Dendritic cell treated with granulocyte-macrophage colony-stimulating factor and Interleukin-4, amounts not matched to agents 40 ng/mL and 50 ng/mL, for 4 days (primary cell): ENCODE results near the gene GRIPAP1.

ENCODE experiments used
- H3K27ac Mint-ChIP-seq: one replicate; pipeline ENCODE4 v1.8.0; 2022; ENCODE audit warnings: mild to moderate bottlenecking, mixed read lengths
- H3K27me3 Mint-ChIP-seq: one replicate; pipeline ENCODE4 v1.8.0; 2022; ENCODE audit warnings: mild to moderate bottlenecking, mixed read lengths
- H3K36me3 Mint-ChIP-seq: one replicate; pipeline ENCODE4 v1.8.0; 2022; ENCODE audit warnings: low read depth, mixed read lengths
- H3K4me1 Mint-ChIP-seq: one replicate; pipeline ENCODE4 v1.8.0; 2022; ENCODE audit warnings: low read depth, mixed read lengths
- H3K4me3 Mint-ChIP-seq: one replicate; pipeline ENCODE4 v1.8.0; 2022; ENCODE audit warnings: mild to moderate bottlenecking, moderate library complexity, mixed read lengths
- H3K9me3 Mint-ChIP-seq: one replicate; pipeline ENCODE4 v1.8.0; 2022; ENCODE audit warnings: mixed read lengths
- intact Hi-C: fragments of 100-400 bp; cut with micrococcal nuclease; formaldehyde crosslinking; loops from one replicate; pipeline ENCODE4 v1.15.0; 2022

Gene GRIPAP1, protein sequence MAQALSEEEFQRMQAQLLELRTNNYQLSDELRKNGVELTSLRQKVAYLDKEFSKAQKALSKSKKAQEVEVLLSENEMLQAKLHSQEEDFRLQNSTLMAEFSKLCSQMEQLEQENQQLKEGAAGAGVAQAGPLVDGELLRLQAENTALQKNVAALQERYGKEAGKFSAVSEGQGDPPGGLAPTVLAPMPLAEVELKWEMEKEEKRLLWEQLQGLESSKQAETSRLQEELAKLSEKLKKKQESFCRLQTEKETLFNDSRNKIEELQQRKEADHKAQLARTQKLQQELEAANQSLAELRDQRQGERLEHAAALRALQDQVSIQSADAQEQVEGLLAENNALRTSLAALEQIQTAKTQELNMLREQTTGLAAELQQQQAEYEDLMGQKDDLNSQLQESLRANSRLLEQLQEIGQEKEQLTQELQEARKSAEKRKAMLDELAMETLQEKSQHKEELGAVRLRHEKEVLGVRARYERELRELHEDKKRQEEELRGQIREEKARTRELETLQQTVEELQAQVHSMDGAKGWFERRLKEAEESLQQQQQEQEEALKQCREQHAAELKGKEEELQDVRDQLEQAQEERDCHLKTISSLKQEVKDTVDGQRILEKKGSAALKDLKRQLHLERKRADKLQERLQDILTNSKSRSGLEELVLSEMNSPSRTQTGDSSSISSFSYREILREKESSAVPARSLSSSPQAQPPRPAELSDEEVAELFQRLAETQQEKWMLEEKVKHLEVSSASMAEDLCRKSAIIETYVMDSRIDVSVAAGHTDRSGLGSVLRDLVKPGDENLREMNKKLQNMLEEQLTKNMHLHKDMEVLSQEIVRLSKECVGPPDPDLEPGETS

DNA sequence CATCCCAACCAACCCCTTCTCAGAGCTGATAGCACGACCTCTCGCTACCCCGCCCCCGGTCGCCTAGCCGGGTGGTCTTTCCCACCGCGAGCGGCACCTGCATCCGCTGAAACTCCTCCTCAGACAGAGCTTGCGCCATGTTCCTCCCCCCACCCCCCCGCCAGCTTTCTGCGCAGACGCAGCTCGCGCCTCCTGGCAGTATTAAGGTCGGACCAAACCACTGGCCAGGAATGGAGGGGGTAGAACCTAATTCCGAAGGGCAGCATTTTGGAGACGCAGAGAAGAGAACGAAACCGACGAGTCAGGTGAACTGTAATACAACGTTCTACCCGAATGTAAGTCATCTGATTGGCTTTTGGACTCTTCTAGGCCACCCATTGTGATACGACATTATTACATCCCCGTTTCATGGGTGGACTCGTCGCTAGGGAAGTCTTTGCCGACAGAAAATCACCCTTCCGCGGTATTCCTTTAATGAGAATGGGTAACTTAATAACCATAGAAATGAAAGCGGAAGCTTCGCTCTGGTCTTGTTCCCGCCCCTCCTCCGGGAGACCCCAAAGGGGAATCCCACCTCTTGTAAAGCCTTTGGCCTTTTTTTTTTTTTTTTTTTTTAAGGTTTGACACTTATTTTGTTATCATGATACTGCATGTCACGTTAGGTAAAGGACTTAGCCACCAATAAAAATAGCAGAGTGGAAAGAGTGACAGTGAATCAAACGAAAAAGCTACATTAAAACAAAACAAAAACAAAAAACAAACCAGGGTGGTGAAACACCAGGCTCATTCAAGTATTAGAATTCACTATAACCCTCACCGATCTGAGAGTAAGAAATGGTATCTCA lies at the start of gene GRIPAP1:
GRIPAP1 (minus strand) TSS at position 174 of the 845 bp plus-strand sequence; CDS start at position 139, 35 bp downstream.
- Mint-ChIP-seq H3K9me3 (no peaks in the 10 kb centered on the region), H3K27me3 (no peaks in the 10 kb centered on the region), H3K4me1 (peaks cover 37% of the 10 kb centered on the region), H3K27ac (peak within 1 kb of the TSS; percentile 93), H3K36me3 (peaks cover 36% of the 10 kb centered on the region), H3K4me3 (peak within 1 kb of the TSS; percentile 98)
- intact Hi-C loops = loop anchor here (1.0 to 2.0 kb wide), 2 partner anchors 41 to 44 kb away; partner anchors contain the start of gene TFE3

DNA sequence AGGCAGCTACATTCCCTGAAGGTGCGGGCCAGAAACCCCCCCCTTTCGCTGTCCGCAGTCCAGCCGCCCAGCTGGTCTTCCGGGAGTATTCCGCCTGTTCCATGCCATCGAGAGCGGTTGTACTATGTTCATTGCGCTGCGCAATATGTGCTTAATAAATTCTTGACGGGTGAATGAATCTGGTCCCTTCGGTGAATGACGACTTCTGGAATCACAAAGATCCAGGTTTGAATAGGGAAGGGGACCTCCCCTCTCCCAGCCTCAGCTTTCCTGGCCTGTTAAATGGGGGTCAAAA lies 41.9 kb upstream of the GRIPAP1 start:
- H3K27me3 Mint-ChIP-seq = no peaks in the 10 kb centered on the region
- peak overlapping the region; percentile 37 for H3K4me3 Mint-ChIP-seq
- H3K27ac Mint-ChIP-seq = peak overlapping the region; percentile 94
- intact Hi-C loops = loop anchor here (1.0 to 10.0 kb wide), 3 partner anchors 42 to 127 kb away; partner anchors contain the start of genes GRIPAP1 and PIM2
- peaks cover 24% of the 10 kb centered on the region for H3K4me1 Mint-ChIP-seq
- H3K36me3 Mint-ChIP-seq = peaks cover 31% of the 10 kb centered on the region
- no peaks in the 10 kb centered on the region for H3K9me3 Mint-ChIP-seq

- Mint-ChIP-seq H3K27me3 (no peaks in the 10 kb centered on the region), H3K9me3 (no peaks in the 10 kb centered on the region), H3K27ac (peak within 1 kb of the TSS; percentile 94), H3K4me3 (peak within 1 kb of the TSS; percentile 90), H3K36me3 (peaks cover 37% of the 10 kb centered on the region), H3K4me1 (peaks cover 29% of the 10 kb centered on the region)
- intact Hi-C loops = loop anchor here (1.0 to 10.0 kb wide), 3 partner anchors 41 to 126 kb away; partner anchors contain the start of genes GRIPAP1 and PIM2
These were observed 41.3 kb upstream of the GRIPAP1 start, which contains the start of gene TFE3 for GRCh38 chrX:49043220-49043986. TFE3 (minus strand) TSS chrX:49043357; CDS start chrX:49043226, 131 bp downstream.

DNA sequence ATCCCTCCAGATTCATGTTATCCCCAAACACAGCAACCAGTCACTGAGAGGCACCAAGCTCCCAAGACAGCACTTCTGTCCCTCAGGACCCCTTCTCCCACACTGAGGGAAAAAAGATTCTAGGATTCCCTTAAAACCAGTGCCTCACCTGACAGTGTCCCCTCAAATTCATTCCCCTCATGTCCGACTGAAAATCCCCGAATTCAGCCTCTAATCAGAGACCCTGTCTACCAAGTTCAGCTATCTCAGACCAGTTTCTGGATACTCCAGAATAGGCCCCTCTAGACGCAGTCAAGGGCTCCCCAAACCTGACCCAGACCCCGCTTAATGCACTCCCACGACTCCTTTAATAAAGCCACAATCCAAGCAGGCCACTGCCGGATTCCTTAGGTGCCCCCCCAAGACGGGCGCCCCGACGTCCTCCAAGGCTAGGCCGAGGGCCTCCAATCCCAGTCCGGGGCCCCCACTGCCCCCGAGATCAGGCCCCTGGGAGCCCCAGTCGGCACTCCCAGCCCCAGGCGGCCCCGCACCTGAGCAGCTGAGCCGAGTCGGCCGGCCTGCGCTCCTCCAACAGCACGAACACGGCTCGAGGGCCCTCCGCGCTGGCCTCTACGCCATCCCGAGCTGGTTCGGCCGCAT lies 40.6 kb upstream of the GRIPAP1 start:
- H3K27ac Mint-ChIP-seq = peak overlapping the region; percentile 94
- intact Hi-C loops = loop anchor here (1.0 to 10.0 kb wide), 3 partner anchors 40 to 125 kb away; partner anchors contain the start of genes GRIPAP1 and PIM2
- H3K4me1 Mint-ChIP-seq = peaks cover 29% of the 10 kb centered on the region
- no peaks in the 10 kb centered on the region for H3K9me3 Mint-ChIP-seq
- no peaks in the 10 kb centered on the region for H3K27me3 Mint-ChIP-seq
- peak overlapping the region; percentile 90 for H3K4me3 Mint-ChIP-seq
- peaks cover 44% of the 10 kb centered on the region for H3K36me3 Mint-ChIP-seq

DNA sequence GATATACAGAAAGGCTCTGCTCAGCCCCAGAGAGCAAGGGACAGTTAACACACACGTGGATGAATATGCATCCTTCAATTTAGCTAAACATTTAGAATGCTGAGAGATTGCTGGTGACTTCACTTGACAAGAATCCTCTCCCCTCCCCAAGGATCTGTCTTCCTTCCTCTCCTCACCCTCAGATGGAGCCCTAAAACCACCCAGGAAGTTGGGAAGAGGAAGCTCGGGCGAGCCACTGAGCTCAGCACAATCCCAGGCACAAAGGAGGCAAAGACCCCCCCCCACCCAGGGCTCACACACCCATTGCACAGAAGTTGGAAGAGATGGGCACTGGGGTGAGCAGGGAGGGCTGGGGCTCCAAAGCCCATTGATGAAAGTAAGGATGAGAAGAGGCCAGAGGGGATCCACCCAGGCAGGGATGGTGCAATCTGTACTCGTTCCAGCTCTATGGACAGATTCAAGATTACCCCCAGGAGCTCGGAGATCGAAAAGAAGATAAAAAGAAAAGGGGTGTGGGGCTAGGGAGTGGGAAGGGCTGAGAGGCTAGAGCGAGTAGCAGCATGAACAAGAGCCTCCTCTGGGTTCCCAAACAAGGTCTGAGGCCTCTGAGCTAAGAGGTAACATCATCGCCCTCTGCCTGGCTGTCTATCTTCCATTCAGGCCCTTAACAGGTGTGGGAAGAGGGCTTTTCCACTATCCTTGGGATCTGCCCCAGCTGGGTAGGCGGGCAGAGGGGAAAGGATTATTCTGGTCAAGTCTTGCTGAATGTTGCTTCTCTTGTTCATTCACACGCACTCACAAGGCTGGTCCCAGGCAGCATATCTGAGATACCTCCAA lies 39.9 kb upstream of the GRIPAP1 start:
- Mint-ChIP-seq H3K4me1 (peaks cover 29% of the 10 kb centered on the region), H3K4me3 (peak overlapping the region; percentile 90), H3K27me3 (no peaks in the 10 kb centered on the region), H3K9me3 (no peaks in the 10 kb centered on the region), H3K36me3 (peaks cover 51% of the 10 kb centered on the region), H3K27ac (peak overlapping the region; percentile 94)
- intact Hi-C loops = loop anchor here (2.0 to 10.0 kb wide), 3 partner anchors 63 to 125 kb away; partner anchors contain the start of gene PIM2

DNA sequence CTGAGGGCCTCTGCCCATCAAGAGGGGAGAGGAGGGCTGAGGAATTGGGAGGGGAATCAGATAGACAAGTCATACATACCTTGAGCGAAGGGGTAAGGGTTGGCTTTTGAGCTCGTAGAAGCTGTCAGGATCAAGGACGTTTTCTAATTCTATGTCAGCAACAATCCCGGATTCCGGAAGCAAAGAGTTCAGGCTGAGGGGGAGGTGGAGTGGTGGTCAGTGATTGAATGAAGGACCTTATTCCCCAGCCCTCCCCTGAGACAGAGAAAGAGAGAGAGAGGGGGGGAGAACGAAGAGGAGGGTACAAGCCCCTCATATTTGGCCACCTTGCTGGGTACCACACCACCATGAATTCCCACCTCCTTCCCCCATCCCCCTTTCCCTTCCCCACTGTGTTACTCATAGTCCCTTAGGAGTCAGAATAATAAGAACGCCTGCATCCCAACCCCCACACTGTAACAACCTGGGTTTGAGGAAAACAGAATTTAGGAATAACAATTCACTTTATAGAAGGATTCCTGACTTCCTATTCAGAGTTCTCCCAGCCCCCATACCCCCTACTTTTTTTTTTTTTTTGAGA lies 38.4 kb upstream of the GRIPAP1 start:
- Mint-ChIP-seq H3K36me3 (peaks cover 53% of the 10 kb centered on the region), H3K4me3 (peak overlapping the region; percentile 90), H3K27ac (peak overlapping the region; percentile 94), H3K27me3 (no peaks in the 10 kb centered on the region), H3K4me1 (peaks cover 29% of the 10 kb centered on the region), H3K9me3 (no peaks in the 10 kb centered on the region)
- intact Hi-C loops = loop anchor here (2.0 to 10.0 kb wide), 3 partner anchors 64 to 123 kb away; partner anchors contain the start of gene PIM2

DNA sequence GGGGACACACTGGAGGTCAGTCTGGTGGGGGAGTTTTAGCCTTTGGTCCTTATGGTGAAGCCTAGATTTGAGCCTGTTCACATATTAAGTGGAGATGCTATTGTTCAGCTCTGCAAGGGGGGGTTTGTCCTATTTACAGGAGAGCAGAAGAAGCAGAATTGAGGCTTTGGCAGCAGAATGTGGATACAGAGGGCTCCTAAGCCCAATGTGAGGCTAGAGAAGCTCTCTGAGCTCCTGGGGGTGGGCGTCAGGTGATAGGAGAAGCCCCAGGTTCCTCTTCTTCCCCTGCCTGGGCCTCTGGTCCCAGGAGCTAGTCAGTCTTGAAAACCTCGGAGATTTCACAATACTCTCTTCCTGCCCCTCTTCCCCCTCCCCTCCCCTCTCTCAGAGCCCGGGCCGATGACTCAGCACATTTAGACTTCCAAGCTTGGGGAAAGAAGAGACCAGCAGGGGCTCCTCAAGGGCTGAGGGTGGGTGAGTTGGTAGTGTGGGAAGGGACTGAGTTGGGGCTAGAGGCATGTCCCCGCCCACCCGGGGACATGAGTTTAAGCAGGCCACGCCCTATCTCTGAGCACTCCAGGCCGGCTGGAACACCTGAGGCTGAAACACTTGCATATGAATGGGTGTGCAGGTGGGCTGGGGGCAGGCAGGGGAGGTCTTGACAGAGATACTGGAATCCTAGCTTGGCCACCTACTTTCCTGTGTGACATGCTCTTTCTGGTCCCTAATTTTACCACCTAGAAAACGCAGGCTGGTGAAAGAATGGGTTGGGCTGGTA lies 37.7 kb upstream of the GRIPAP1 start:
- Mint-ChIP-seq H3K27me3 (no peaks in the 10 kb centered on the region), H3K4me3 (peak overlapping the region; percentile 90)
- intact Hi-C loops = loop anchor here (2.0 to 10.0 kb wide), 4 partner anchors 55 to 122 kb away; partner anchors contain the start of gene PIM2

GRCh38 chrX:49037883-49038475 lies 35.9 kb upstream of the GRIPAP1 start:
- peak overlapping the region; percentile 94 for H3K27ac Mint-ChIP-seq
- peaks cover 74% of the 10 kb centered on the region for H3K36me3 Mint-ChIP-seq
- intact Hi-C loops = loop anchor here (10.0 kb wide), 1 partner anchor 53 kb away; no protein-coding TSS in a partner anchor
- H3K4me1 Mint-ChIP-seq = peaks cover 42% of the 10 kb centered on the region
- H3K4me3 Mint-ChIP-seq = no peak overlapping the region
- H3K27me3 Mint-ChIP-seq = no peaks in the 10 kb centered on the region
- H3K9me3 Mint-ChIP-seq = no peaks in the 10 kb centered on the region

More for the DNA sequence above, 37.7 kb upstream of the GRIPAP1 start:
- peaks cover 31% of the 10 kb centered on the region for H3K4me1 Mint-ChIP-seq
- peak overlapping the region; percentile 94 for H3K27ac Mint-ChIP-seq
- H3K9me3 Mint-ChIP-seq = no peaks in the 10 kb centered on the region
- H3K36me3 Mint-ChIP-seq = peaks cover 57% of the 10 kb centered on the region

- Mint-ChIP-seq H3K27me3 (no peaks in the 10 kb centered on the region), H3K27ac (no peak overlapping the region), H3K4me1 (peaks cover 29% of the 10 kb centered on the region), H3K4me3 (no peak overlapping the region), H3K36me3 (peaks cover 88% of the 10 kb centered on the region), H3K9me3 (no peaks in the 10 kb centered on the region)
- intact Hi-C loops = loop anchor here (10.0 kb wide), 1 partner anchor 45 kb away; no protein-coding TSS in a partner anchor
These were observed 28.2 kb upstream of the GRIPAP1 start for GRCh38 chrX:49030283-49030682.

DNA sequence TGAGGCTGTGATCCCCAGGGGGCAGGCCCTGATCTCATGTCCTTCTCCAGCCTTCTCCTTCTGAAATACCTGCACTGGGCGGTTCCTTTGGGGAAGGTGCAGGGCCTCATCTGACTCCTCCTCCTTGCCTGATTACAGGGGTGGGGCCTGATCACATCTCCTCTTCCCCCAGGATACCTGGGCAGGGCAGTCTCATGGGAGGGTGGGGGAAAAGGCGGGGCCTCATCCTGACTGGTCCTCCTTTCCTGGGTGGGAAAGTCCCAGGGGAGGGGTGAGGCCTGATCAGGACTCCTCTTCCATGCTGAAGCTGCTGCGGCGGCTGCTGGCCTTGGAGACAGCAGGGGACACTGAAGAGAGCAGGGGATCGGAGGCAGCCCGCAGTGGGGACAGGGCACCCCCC lies 27.8 kb upstream of the GRIPAP1 start:
- no peak overlapping the region for H3K4me3 Mint-ChIP-seq
- intact Hi-C loops = loop anchor here (10.0 kb wide), 1 partner anchor 45 kb away; no protein-coding TSS in a partner anchor
- peaks cover 28% of the 10 kb centered on the region for H3K4me1 Mint-ChIP-seq
- no peaks in the 10 kb centered on the region for H3K27me3 Mint-ChIP-seq
- no peaks in the 10 kb centered on the region for H3K9me3 Mint-ChIP-seq
- H3K36me3 Mint-ChIP-seq = peaks cover 87% of the 10 kb centered on the region
- H3K27ac Mint-ChIP-seq = no peak overlapping the region
